Fibroblast of skin of right biceps (primary cell): ENCODE measurements around the gene SPNS1.

Source experiments
- DNase-seq: peaks from one replicate; pipeline ENCODE4 v3.0.0-alpha.2; 2013

Gene SPNS1

DNA sequence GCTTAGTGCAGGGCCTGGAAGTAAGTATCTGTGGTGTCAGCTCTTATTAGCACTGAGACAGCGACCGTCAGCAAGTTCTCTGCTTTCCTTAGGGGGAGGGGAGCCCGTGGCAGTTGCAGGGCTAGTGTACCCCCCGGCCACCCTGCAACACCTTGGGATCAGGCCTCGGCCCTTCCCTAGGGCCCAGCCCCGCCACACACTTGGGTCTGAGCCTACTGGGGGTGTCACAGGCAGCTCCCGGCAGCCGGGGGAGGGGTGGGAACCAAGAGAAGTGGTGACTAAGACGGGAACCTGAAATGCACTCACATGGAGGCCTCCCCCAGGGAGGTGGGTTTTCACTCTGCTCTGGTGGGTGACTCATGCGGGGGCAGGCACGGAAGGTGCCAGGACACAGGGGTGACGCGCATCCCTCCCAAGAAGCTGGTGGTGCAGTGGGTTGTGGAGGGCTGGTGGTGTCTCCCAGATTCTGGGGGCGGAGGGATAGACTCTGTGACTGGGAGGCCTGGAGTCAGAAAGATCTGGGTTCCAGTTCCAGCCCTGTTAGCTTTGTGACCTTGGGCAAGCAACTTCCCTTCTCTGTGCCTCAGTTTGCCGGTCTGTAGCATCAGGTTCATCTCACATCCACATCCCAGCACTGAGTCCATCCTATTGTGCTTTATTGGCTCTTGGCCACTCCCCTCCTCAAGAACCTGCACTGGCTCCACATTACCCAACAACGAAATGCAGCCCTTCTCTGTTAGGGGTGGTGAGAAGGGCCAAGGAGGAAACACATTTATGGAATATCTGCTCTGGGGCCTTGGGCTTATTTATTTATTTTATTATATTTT, 54.8 kb downstream of the SPNS1 start:
- peak; percentile 97 for DNase-seq

DNA sequence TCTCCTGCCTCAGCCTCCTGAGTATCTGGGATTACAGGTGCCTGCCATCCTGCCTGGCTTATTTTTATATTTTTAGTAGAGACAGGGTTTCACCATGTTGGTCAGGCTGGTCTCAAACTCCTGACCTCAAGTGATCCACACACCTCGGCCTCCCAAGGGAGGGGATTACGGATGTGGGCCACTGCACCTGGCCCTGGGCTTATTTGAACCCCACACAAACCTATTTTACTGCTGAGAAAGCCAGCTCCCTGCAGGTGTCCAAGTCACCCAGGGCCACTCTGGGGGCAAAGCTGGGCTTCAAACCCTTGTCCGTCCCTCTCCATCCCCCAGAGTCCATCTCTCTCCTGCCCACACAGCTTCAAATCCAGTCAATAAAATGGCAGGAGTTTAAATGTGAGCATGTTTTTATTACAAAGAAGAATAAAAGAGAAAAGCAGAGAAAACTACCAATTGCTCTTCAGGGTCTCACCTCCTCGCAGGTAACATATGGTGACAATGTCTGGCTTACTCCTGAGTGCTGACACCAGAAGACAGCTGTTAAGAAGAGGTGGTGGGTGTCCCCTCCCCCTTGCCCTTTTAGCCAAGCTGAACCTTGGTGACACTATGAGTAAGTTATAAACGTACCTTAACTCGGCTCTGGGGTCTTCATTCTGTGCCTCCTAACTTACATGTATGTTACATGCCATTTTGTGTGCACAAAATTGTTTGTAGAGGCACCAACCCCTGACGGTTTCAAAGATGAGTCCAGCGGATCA, 55.7 kb downstream of the SPNS1 start:
- DNase-seq: no peak
